ENCODE measurements around the gene RFTN1.

The RFTN1 gene

GRCh38 chr3:16290007-16290826 is 223.3 kb downstream of the RFTN1 start:
- in situ Hi-C loops (cut with MboI; ENCODE audit: low sequenced_read_pairs): loop anchor here (25.0 kb wide), 1 partner anchor 272 kb away; no protein-coding TSS in a partner anchor

GRCh38 chr3:16289144-16289889 is 224.2 kb downstream of the RFTN1 start:
- in situ Hi-C loops (cut with MboI; ENCODE audit: low sequenced_read_pairs): loop anchor here (25.0 kb wide), 1 partner anchor 273 kb away; no protein-coding TSS in a partner anchor

- in situ Hi-C loops (cut with MboI; ENCODE audit: low sequenced_read_pairs): loop anchor here (25.0 kb wide), 1 partner anchor 274 kb away; no protein-coding TSS in a partner anchor
These were observed 224.8 kb downstream of the RFTN1 start for GRCh38 chr3:16288664-16289063.

- in situ Hi-C loops (cut with MboI; ENCODE audit: low sequenced_read_pairs): loop anchor here (25.0 kb wide), 1 partner anchor 275 kb away; no protein-coding TSS in a partner anchor
These were observed 226.6 kb downstream of the RFTN1 start for GRCh38 chr3:16286751-16287543.

- in situ Hi-C loops (cut with MboI; ENCODE audit: low sequenced_read_pairs): loop anchor here (25.0 kb wide), 1 partner anchor 276 kb away; no protein-coding TSS in a partner anchor
These were observed 227.3 kb downstream of the RFTN1 start for GRCh38 chr3:16286161-16286560.

- in situ Hi-C loops (cut with MboI; ENCODE audit: low sequenced_read_pairs): loop anchor here (25.0 kb wide), 1 partner anchor 278 kb away; no protein-coding TSS in a partner anchor
These were observed 228.9 kb downstream of the RFTN1 start for GRCh38 chr3:16284633-16285032.

DNA sequence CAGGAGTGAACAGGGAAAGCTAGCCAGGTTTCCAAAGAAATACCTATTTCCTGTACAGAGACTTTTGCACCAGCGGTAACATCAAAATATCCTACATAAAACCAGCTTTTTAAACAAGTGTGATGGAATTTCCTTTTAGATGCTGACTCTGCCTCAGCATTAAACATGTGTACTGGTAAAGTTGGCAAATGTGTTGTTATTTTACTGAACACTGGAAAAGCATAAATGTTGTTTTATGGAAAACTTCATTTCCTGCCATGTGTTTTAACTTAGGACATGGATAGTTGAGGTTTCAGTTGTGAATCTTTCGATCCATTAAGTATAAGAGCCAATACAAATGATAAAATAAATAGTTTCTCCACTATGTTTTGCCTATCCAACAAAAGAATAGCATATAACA is 232.8 kb downstream of the RFTN1 start:
- in situ Hi-C loops (cut with MboI; ENCODE audit: low sequenced_read_pairs): loop anchor here (25.0 kb wide), 1 partner anchor 282 kb away; no protein-coding TSS in a partner anchor

- in situ Hi-C loops (cut with MboI; ENCODE audit: low sequenced_read_pairs): loop anchor here (25.0 kb wide), 1 partner anchor 283 kb away; no protein-coding TSS in a partner anchor
These were observed 234.3 kb downstream of the RFTN1 start for GRCh38 chr3:16279010-16279801.

DNA sequence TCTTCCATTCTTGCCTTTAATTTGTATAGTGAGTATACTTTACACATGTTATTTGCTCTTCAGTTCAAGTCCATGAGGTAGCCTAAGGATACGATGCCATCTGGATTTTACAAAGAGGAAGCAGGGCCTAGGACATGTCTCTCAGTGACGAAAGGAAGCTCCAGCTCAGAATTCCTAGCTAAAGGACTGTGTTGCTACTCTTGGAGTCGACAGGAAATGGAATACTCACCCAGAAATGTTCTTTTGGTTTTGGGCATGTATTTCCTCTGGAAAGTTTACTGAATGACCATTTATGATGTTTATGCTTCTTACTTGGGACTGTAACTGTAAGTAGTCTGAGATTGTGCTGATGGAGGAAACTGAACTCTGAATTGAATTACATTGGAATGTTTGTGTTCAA is 236.0 kb downstream of the RFTN1 start:
- in situ Hi-C loops (cut with MboI; ENCODE audit: low sequenced_read_pairs): loop anchor here (25.0 kb wide), 1 partner anchor 285 kb away; no protein-coding TSS in a partner anchor

DNA sequence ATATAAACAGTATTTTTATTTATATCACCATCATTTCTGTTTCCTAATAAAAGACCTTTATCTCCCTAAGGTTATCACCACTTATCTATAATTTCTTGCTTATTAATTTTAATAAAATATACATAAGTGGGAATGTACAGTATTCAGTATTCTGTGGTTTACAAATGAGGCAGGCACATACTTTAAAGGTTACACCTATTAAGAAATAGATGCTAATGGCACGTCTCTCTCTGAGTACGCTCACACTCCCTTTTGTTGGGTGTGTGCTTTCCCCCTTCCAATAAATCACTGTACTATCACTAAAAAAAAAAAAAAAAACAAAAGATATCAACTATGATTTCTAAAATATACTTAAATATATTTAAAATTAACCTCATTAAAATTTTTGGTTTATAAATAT is 239.6 kb downstream of the RFTN1 start:
- in situ Hi-C loops (cut with MboI; ENCODE audit: low sequenced_read_pairs): no loop called here

GRCh38 chr3:16272588-16272987 is 240.9 kb downstream of the RFTN1 start:
- in situ Hi-C loops (cut with MboI; ENCODE audit: low sequenced_read_pairs): no loop called here

GRCh38 chr3:16270855-16271254 is 242.6 kb downstream of the RFTN1 start:
- in situ Hi-C loops (cut with MboI; ENCODE audit: low sequenced_read_pairs): no loop called here

- in situ Hi-C loops (cut with MboI; ENCODE audit: low sequenced_read_pairs): no loop called here
These were observed 246.8 kb downstream of the RFTN1 start for GRCh38 chr3:16266714-16267113.

All from hTERT RPE-1 (cell line).